GM23338 (cell line): ENCODE measurements around the gene DIRAS3. TPM values are rescaled to one million over a fixed set of nuclear protein-coding genes. Genes with fewer than 3 reads are reported as not detected.

Experiments used
- ATAC-seq: fragments of 200-7000 bp; cut with Tn5 transposase; 3 replicates; pipeline ENCODE4 v1.9.1; 2020
- DNase-seq: peaks from one replicate; pipeline ENCODE4 v3.0.0-alpha.2; 2015; ENCODE audit warnings: low spot score
- H2AFZ ChIP-seq: fragments of 200-600 bp; sonication (generic); 2 replicates; pipeline ENCODE4 v1.8.0; 2016; ENCODE audit warnings: antibody characterized with exemption, mild to moderate bottlenecking, moderate library complexity
- H3F3A ChIP-seq: fragments of 200-600 bp; sonication (generic); replicated peaks from 2 replicates; pipeline ENCODE4 v1.8.0; 2017; ENCODE audit warnings: antibody characterized with exemption, mixed run types, low read depth
- H3K27ac ChIP-seq: fragments of 200-600 bp; sonication (generic); 2 replicates; pipeline ENCODE4 v1.6.1; 2016; ENCODE audit warnings: low read depth
- H3K27me3 ChIP-seq: fragments of 200-600 bp; sonication (generic); 2 replicates; pipeline ENCODE4 v1.8.0; 2016; ENCODE audit warnings: mild to moderate bottlenecking, mixed run types, moderate library complexity; ENCODE audit not compliant: insufficient read depth
- H3K36me3 ChIP-seq: fragments of 200-600 bp; sonication (generic); 2 replicates; pipeline ENCODE4 v1.8.0; 2016; ENCODE audit warnings: mild to moderate bottlenecking; ENCODE audit not compliant: insufficient read depth
- H3K4me1 ChIP-seq: fragments of 200-600 bp; sonication (generic); 2 replicates; pipeline ENCODE4 v1.8.0; 2016; ENCODE audit warnings: mild to moderate bottlenecking, moderate library complexity; ENCODE audit not compliant: insufficient read depth
- H3K4me2 ChIP-seq: fragments of 200-600 bp; sonication (generic); 2 replicates; pipeline ENCODE4 v1.7.1; 2017; ENCODE audit warnings: mixed run types
- H3K4me3 ChIP-seq: fragments of 200-600 bp; sonication (generic); 2 replicates; pipeline ENCODE4 v1.6.1; 2016; ENCODE audit warnings: mixed run types
- H3K79me2 ChIP-seq: fragments of 200-600 bp; sonication (generic); replicated peaks from 2 replicates; pipeline ENCODE4 v1.8.0; 2017; ENCODE audit warnings: mild to moderate bottlenecking; ENCODE audit not compliant: insufficient read depth
- H3K9me2 ChIP-seq: fragments of 200-600 bp; sonication (generic); 2 replicates; pipeline ENCODE4 v1.8.0; 2017; ENCODE audit not compliant: insufficient read depth
- H4K20me1 ChIP-seq: fragments of 200-600 bp; sonication (generic); replicated peaks from 2 replicates; pipeline ENCODE4 v1.8.0; 2017; ENCODE audit warnings: mild to moderate bottlenecking; ENCODE audit not compliant: insufficient read depth
- H3K27ac Mint-ChIP-seq: 2 replicates; pipeline ENCODE4 v1.8.0; 2020; ENCODE audit warnings: inconsistent platforms, mild to moderate bottlenecking, moderate library complexity, mixed read lengths
- H3K27me3 Mint-ChIP-seq: 3 replicates; pipeline ENCODE4 v1.8.0; 2022; ENCODE audit warnings: low read depth, mild to moderate bottlenecking, moderate library complexity, mixed read lengths, inconsistent platforms; ENCODE audit not compliant: insufficient read depth, poor library complexity
- H3K36me3 Mint-ChIP-seq: 3 replicates; pipeline ENCODE4 v1.8.0; 2021; ENCODE audit warnings: low read depth, mild to moderate bottlenecking, inconsistent platforms, moderate library complexity, mixed read lengths
- H3K4me1 Mint-ChIP-seq: 3 replicates; pipeline ENCODE4 v1.8.0; 2020; ENCODE audit warnings: mild to moderate bottlenecking, inconsistent platforms, mixed read lengths
- H3K4me3 Mint-ChIP-seq: 3 replicates; pipeline ENCODE4 v1.8.0; 2021; ENCODE audit warnings: moderate library complexity, mild to moderate bottlenecking, inconsistent platforms, mixed read lengths
- H3K9me3 Mint-ChIP-seq: 3 replicates; pipeline ENCODE4 v1.8.0; 2020; ENCODE audit warnings: moderate library complexity, mild to moderate bottlenecking, inconsistent platforms, mixed read lengths
- EZH2 ChIP-seq: fragments of 200-600 bp; sonication (generic); IDR thresholded peaks from one replicate; pipeline ENCODE4 v1.8.0; 2017; ENCODE audit warnings: antibody characterized with exemption, mild to moderate bottlenecking, low read depth; ENCODE audit not compliant: unreplicated experiment
- JUNB ChIP-seq: IDR thresholded peaks from one replicate; pipeline ENCODE4 v1.6.1; 2016; ENCODE audit warnings: antibody characterized with exemption; ENCODE audit not compliant: unreplicated experiment
- NANOG ChIP-seq: IDR thresholded peaks from 2 replicates; pipeline ENCODE4 v1.6.1; 2016; ENCODE audit warnings: antibody characterized with exemption, borderline replicate concordance
- POLR2AphosphoS5 ChIP-seq: IDR thresholded peaks from 2 replicates; pipeline ENCODE4 v1.6.1; 2016; ENCODE audit warnings: antibody characterized with exemption, low read depth
- REST ChIP-seq: IDR thresholded peaks from one replicate; pipeline ENCODE4 v1.6.1; 2018; ENCODE audit warnings: antibody characterized with exemption; ENCODE audit not compliant: unreplicated experiment
- STAT1 ChIP-seq: IDR thresholded peaks from one replicate; pipeline ENCODE4 v1.6.1; 2016; ENCODE audit warnings: antibody characterized with exemption; ENCODE audit not compliant: unreplicated experiment
- ZNF114 ChIP-seq: fragments of 250-450 bp; sonication (Bioruptor Pico); IDR thresholded peaks from 2 replicates; pipeline ENCODE4 v1.5.0; 2020; ENCODE audit warnings: mild to moderate bottlenecking, moderate library complexity
- polyA plus RNA-seq: library from polyadenylated mRNA; unstranded; fragments of >200 nt; fragmentation: Nextera tagmentation; extraction: Ambion mirVana; gene quantifications from 2 replicates; pipeline ENCODE4 v1.2.1, GENCODE V29; 2016
- total RNA-seq: library from RNA; depleted of rRNA; stranded (reverse); fragments of >200 nt; shearing (Covaris generic); gene quantifications from 2 replicates; pipeline ENCODE4 v1.2.3, GENCODE V29; 2014
- TF ChIP-seq, protein P1 (sequence below), 2 experiments: fragments of 200-600 bp in 1 of 2; sonication (generic) in 1 of 2; conservative IDR thresholded peaks; 2 replicates each; pipeline versions ENCODE4 v1.5.1 to v1.6.1; 2016 to 2017; ENCODE audit warnings: antibody characterized with exemption in 2 of 2, low read depth in 2 of 2, mild to moderate bottlenecking in 2 of 2, moderate library complexity in 1 of 2
- TF ChIP-seq, protein P2 (sequence below): IDR thresholded peaks from 2 replicates; pipeline ENCODE4 v1.6.1; 2016; ENCODE audit warnings: antibody characterized with exemption

The DIRAS3 gene
- total and polyA plus RNA-seq, 2 experiments from 2014 or later, result 0.21 to 0.40 TPM

DNA sequence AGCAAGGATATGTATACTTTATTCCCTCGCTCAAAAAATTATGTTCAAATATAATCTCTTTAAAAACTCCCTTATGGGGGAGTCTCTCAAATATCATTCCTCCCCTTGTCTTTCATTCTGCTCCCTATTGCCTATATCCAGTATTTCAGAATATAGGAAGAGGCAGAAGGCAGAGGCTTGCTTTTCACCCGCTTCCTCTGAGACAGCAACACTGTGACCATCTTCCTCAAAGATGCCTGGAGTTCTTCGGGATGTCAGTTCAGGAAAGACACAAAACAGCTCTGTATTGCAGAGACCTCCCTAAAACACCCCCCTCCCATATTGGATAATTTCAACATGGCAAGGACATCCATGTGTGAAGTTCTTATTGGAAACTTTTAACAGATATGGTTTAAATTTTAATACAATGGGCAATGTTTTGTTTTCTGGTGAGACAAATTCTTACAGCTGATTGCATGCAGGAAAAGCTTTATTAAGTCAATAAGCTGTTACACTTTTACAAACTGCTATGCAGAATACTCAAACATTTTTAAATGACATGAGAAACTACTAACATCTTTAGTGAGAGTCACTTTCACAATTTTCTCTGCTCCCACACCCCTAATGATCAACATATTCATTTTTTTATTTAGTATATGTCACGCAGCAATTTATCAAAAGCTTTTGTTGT lies 4.8 kb downstream of the DIRAS3 start:
- Mint-ChIP-seq H3K27me3 (peaks cover 10% of the 10 kb centered on the region), H3K27ac (no peak overlapping the region), H3K4me1 (peaks cover 3% of the 10 kb centered on the region; the same call in 2 of the 3 replicates), H3K9me3 (no peaks in the 10 kb centered on the region), H3K4me3 (no peak overlapping the region), H3K36me3 (no peaks in the 10 kb centered on the region)
- H4K20me1 ChIP-seq, result no peaks in the 10 kb centered on the region
- H3K27ac ChIP-seq, result no peak overlapping the region
- 0 out of 2 replicates have a peak, but pooled peaks cover 2% of the 10 kb centered on the region for H3F3A ChIP-seq
- H3K79me2 ChIP-seq, result no peaks in the 10 kb centered on the region
- H3K27me3 ChIP-seq, result peaks cover 20% of the 10 kb centered on the region
- no peak for ATAC-seq
- H3K4me3 ChIP-seq, result no peak overlapping the region
- H3K36me3 ChIP-seq, result no peaks in the 10 kb centered on the region
- no peak overlapping the region for H3K4me2 ChIP-seq
- peaks cover 9% of the 10 kb centered on the region for H3K4me1 ChIP-seq
- TF ChIP-seq ZNF114, result no peak
- DNase-seq, result no peak
- no peaks in the 10 kb centered on the region for H3K9me2 ChIP-seq
- no peak overlapping the region for H2AFZ ChIP-seq

GRCh38 chr1:68043443-68044090 lies 6.9 kb downstream of the DIRAS3 start:
- ATAC-seq (no peak), DNase-seq (no peak)
- no peak overlapping the region for H3K4me3 ChIP-seq
- no peaks in the 10 kb centered on the region for H3K36me3 ChIP-seq
- no peak overlapping the region for H3K4me3 Mint-ChIP-seq
- H3K27me3 ChIP-seq, result no peaks in the 10 kb centered on the region
- H3K27ac ChIP-seq, result no peak overlapping the region
- TF ChIP-seq EZH2, result no peak
- TF ChIP-seq, protein P1, sequence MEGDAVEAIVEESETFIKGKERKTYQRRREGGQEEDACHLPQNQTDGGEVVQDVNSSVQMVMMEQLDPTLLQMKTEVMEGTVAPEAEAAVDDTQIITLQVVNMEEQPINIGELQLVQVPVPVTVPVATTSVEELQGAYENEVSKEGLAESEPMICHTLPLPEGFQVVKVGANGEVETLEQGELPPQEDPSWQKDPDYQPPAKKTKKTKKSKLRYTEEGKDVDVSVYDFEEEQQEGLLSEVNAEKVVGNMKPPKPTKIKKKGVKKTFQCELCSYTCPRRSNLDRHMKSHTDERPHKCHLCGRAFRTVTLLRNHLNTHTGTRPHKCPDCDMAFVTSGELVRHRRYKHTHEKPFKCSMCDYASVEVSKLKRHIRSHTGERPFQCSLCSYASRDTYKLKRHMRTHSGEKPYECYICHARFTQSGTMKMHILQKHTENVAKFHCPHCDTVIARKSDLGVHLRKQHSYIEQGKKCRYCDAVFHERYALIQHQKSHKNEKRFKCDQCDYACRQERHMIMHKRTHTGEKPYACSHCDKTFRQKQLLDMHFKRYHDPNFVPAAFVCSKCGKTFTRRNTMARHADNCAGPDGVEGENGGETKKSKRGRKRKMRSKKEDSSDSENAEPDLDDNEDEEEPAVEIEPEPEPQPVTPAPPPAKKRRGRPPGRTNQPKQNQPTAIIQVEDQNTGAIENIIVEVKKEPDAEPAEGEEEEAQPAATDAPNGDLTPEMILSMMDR (conservative IDR thresholded peaks at IDR 0.05; ENCODE audit: low read depth in 2 of 2), result no peak
- TF ChIP-seq, protein P2, sequence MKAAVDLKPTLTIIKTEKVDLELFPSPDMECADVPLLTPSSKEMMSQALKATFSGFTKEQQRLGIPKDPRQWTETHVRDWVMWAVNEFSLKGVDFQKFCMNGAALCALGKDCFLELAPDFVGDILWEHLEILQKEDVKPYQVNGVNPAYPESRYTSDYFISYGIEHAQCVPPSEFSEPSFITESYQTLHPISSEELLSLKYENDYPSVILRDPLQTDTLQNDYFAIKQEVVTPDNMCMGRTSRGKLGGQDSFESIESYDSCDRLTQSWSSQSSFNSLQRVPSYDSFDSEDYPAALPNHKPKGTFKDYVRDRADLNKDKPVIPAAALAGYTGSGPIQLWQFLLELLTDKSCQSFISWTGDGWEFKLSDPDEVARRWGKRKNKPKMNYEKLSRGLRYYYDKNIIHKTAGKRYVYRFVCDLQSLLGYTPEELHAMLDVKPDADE, result no peak
- TF ChIP-seq NANOG, result no peak
- no peak for TF ChIP-seq ZNF114
- no peak for TF ChIP-seq JUNB
- no peak for TF ChIP-seq POLR2AphosphoS5
- TF ChIP-seq STAT1, result no peak
- no peak for TF ChIP-seq REST
- no peaks in the 10 kb centered on the region for H3K9me3 Mint-ChIP-seq
- no peaks in the 10 kb centered on the region for H3K36me3 Mint-ChIP-seq
- no peaks in the 10 kb centered on the region for H3K27me3 Mint-ChIP-seq
- H3K4me2 ChIP-seq, result no peak overlapping the region
- H3K4me1 ChIP-seq, result no peaks in the 10 kb centered on the region
- H4K20me1 ChIP-seq, result no peaks in the 10 kb centered on the region
- H3K79me2 ChIP-seq, result no peaks in the 10 kb centered on the region
- no peaks in the 10 kb centered on the region for H3K4me1 Mint-ChIP-seq
- no peaks in the 10 kb centered on the region for H3F3A ChIP-seq
- H3K9me2 ChIP-seq, result peaks cover 4% of the 10 kb centered on the region; the same call in 1 of the 2 replicates
- H3K27ac Mint-ChIP-seq, result no peak overlapping the region
- no peak overlapping the region for H2AFZ ChIP-seq
